ENCODE data around the gene HECW1.

GRCh38 chr7:43612599-43613589 is 500.4 kb downstream of the HECW1 start:
- no peak for TF ChIP-seq EZH2 (IDR thresholded peaks at IDR 0.05; ENCODE audit: insufficient read depth, poor library complexity, severe bottlenecking)
- TF ChIP-seq EZH2phosphoT487 (IDR thresholded peaks at IDR 0.05; ENCODE audit: insufficient read depth, low read depth) = no peak
